ENCODE data around the gene SKI. TPM values are rescaled to one million over a fixed set of nuclear protein-coding genes. Genes with fewer than 3 reads are reported as not detected.

The SKI gene
- total RNA-seq, 1 donor, result 36.6 TPM

GRCh38 chr1:2301607-2302291, 73.6 kb downstream of the SKI start:
- no peak overlapping the region for H3K4me3 ChIP-seq (ENCODE audit: low read depth, low read length)
- DNase-seq (ENCODE audit: low read depth), result no peak
- no peak for TF ChIP-seq CTCF (IDR thresholded peaks at IDR 0.05; ENCODE audit: insufficient read depth, low read length)

DNA sequence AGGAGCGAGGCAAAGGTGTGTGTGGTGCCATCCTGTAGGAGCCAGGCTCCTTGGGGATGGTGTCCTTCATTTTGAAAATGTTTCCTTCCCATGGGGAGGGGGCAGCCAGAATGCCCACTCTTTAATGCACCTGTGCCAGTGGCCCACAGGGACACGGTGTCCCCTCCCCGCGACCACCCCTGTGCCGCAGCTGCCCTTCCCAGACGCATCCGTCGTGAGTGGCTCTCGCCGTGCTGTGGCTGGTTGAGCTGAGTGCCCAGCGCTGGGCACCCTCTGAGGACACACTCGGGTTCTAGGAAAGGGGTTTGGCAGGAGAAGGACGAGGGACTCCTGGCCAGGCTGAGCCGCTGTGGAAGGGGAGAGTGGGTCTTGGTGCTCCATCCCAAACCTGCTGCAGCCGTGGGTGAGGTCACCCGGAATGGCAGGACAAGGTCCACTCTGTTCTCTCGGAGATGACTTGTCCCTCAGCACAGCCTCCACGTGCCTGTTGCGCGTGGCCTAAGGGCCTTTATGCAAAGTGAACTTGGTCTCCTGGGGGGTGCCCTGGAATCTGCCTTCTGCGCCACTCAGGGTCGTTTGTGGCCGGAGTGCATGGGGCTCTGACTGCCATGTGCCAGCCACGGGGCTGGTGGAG, 74.3 kb downstream of the SKI start:
- no peak overlapping the region for H3K4me3 ChIP-seq (ENCODE audit: low read depth, low read length)
- DNase-seq (ENCODE audit: low read depth), result no peak
- no peak for TF ChIP-seq CTCF (IDR thresholded peaks at IDR 0.05; ENCODE audit: insufficient read depth, low read length)

DNA sequence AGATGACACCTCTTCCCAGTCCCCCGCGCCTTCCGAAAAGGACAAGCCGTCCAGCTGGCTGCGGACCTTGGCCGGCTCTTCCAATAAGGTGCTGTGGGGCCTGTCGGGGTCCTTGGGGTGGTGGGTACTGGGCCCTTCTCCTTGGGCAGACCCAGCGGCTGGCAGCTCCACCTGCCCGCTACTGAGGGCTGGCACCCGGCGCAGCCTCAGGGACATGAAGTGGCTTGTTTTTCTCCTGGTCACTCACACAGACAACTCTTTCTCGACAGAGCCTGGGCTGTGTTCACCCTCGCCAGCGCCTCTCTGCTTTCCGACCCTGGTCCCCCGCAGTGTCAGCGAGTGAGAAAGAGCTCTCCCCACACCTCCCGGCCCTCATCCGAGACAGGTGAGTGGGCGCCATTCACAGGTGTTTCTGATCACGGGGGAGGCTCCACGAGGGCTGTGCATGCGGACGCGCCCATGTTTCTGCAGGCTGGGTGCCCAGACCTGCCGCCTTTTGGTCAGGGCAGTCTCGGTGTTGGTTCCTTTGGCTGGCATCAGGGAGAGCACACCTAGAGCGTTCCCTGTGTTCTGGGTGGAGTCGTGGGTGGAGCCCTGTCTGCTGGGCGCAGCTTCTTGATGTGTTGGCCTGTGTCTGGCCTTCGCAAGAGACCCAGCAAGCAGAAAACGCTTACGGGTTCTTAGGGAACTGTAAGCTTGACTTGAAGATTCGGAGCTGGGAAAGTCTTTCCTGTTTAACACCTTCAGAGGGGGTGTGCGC, 75.1 kb downstream of the SKI start:
- H3K4me3 ChIP-seq (ENCODE audit: low read depth, low read length), result no peak overlapping the region
- TF ChIP-seq CTCF (IDR thresholded peaks at IDR 0.05; ENCODE audit: insufficient read depth, low read length), result no peak
- DNase-seq (ENCODE audit: low read depth), result no peak

DNA sequence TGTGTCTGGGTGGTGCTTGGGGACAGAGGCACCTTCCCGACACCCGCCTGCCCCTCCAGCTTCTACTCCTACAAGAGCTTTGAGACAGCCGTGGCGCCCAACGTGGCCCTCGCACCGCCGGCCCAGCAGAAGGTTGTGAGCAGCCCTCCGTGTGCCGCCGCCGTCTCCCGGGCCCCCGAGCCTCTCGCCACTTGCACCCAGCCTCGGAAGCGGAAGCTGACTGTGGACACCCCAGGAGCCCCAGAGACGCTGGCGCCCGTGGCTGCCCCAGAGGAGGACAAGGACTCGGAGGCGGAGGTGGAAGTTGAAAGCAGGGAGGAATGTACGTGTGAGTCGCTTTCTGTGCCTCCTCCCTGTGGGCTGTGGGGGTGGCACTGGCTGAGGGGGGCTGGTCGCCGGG, 75.7 kb downstream of the SKI start:
- H3K4me3 ChIP-seq (ENCODE audit: low read depth, low read length), result no peak overlapping the region
- no peak for DNase-seq (ENCODE audit: low read depth)
- no peak for TF ChIP-seq CTCF (IDR thresholded peaks at IDR 0.05; ENCODE audit: insufficient read depth, low read length)

GRCh38 chr1:2304282-2304681, 76.2 kb downstream of the SKI start:
- no peak overlapping the region for H3K4me3 ChIP-seq (ENCODE audit: low read depth, low read length)
- DNase-seq (ENCODE audit: low read depth), result no peak
- TF ChIP-seq CTCF (IDR thresholded peaks at IDR 0.05; ENCODE audit: insufficient read depth, low read length), result no peak

- H3K4me3 ChIP-seq (ENCODE audit: low read depth, low read length), result no peak overlapping the region
- DNase-seq (ENCODE audit: low read depth), result no peak
- TF ChIP-seq CTCF (IDR thresholded peaks at IDR 0.05; ENCODE audit: insufficient read depth, low read length), result no peak
Measured at GRCh38 chr1:2304921-2305681, 77.0 kb downstream of the SKI start.
